Mesenchymal stem cell (in vitro differentiated cells and primary cell): ENCODE measurements around the gene MYCBPAP.

ENCODE experiments used
- DNase-seq: peaks from one replicate; pipeline ENCODE4 v3.0.0-alpha.2; 2013
- H2AFZ ChIP-seq: one replicate; pipeline ENCODE4 v1.6.1; 2013; ENCODE audit warnings: low read depth, mild to moderate bottlenecking, control low read depth, inconsistent platforms, low read length, moderate library complexity
- H2AK5ac ChIP-seq: 2 replicates; pipeline ENCODE4 v1.6.1; 2013; ENCODE audit warnings: low read length, moderate library complexity, mild to moderate bottlenecking, inconsistent platforms; ENCODE audit not compliant: severe bottlenecking
- H2BK120ac ChIP-seq: one replicate; pipeline ENCODE4 v1.6.1; 2013; ENCODE audit warnings: low read depth, mild to moderate bottlenecking, inconsistent platforms, low read length, moderate library complexity
- H2BK12ac ChIP-seq, 2 experiments: one replicate each; pipeline ENCODE4 v1.6.1; 2013; ENCODE audit warnings: inconsistent platforms in 2 of 2, low read length in 2 of 2, mild to moderate bottlenecking in 2 of 2, moderate library complexity in 2 of 2, control low read depth in 1 of 2
- H2BK15ac ChIP-seq: one replicate; pipeline ENCODE4 v1.6.1; 2013; ENCODE audit warnings: mild to moderate bottlenecking, low read depth, inconsistent platforms; ENCODE audit not compliant: poor library complexity, severe bottlenecking
- H2BK5ac ChIP-seq: 2 replicates; pipeline ENCODE4 v1.6.1; 2013; ENCODE audit warnings: low read depth, mild to moderate bottlenecking, low read length, control low read depth, inconsistent platforms; ENCODE audit not compliant: poor library complexity, severe bottlenecking
- H3K14ac ChIP-seq, 2 experiments: one replicate each; pipeline ENCODE4 v1.6.1; 2013; ENCODE audit warnings: inconsistent platforms in 2 of 2, low read length in 2 of 2, control low read depth in 1 of 2, mild to moderate bottlenecking in 1 of 2, moderate library complexity in 1 of 2
- H3K18ac ChIP-seq, 2 experiments: one replicate each; pipeline ENCODE4 v1.6.1; 2013; ENCODE audit warnings: inconsistent platforms in 2 of 2, low read length in 2 of 2, control low read depth in 1 of 2, low read depth in 1 of 2, mild to moderate bottlenecking in 1 of 2
- H3K23ac ChIP-seq, 2 experiments: one replicate each; pipeline ENCODE4 v1.6.1; 2013; ENCODE audit warnings: inconsistent platforms in 2 of 2, low read length in 2 of 2, mild to moderate bottlenecking in 2 of 2, moderate library complexity in 2 of 2, control low read depth in 1 of 2
- H3K27ac ChIP-seq: 2 replicates; pipeline ENCODE4 v1.5.1; 2013; ENCODE audit warnings: mild to moderate bottlenecking, moderate library complexity, low read length, control low read depth, inconsistent platforms; ENCODE audit not compliant: poor library complexity, severe bottlenecking
- H3K27me3 ChIP-seq, 2 experiments: 2 replicates each; pipeline versions ENCODE4 v1.6.1 to v1.7.0; 2013; ENCODE audit warnings: low read length in 2 of 2, mild to moderate bottlenecking in 2 of 2, moderate library complexity in 2 of 2, control low read depth in 1 of 2, inconsistent platforms in 1 of 2; ENCODE audit not compliant: control insufficient read depth in 1 of 2, insufficient read depth in 1 of 2
- H3K36me3 ChIP-seq, 2 experiments: 2 replicates each; pipeline versions ENCODE4 v1.6.1 to v1.7.0; 2013; ENCODE audit warnings: low read length in 2 of 2, control low read depth in 1 of 2, inconsistent platforms in 1 of 2, low read depth in 1 of 2, mild to moderate bottlenecking in 1 of 2; ENCODE audit not compliant: insufficient read depth in 2 of 2, control insufficient read depth in 1 of 2
- H3K4ac ChIP-seq, 2 experiments: one replicate each; pipeline ENCODE4 v1.6.1; 2013; ENCODE audit warnings: inconsistent platforms in 2 of 2, low read length in 2 of 2, mild to moderate bottlenecking in 2 of 2, moderate library complexity in 2 of 2, control low read depth in 1 of 2, low read depth in 1 of 2
- H3K4me1 ChIP-seq: 2 replicates; pipeline ENCODE4 v1.6.1; 2013; ENCODE audit warnings: low read depth, low read length, control low read depth; ENCODE audit not compliant: control insufficient read depth, insufficient read depth
- H3K4me2 ChIP-seq: 2 replicates; pipeline ENCODE4 v1.6.1; 2013; ENCODE audit warnings: low read length, mild to moderate bottlenecking, inconsistent platforms; ENCODE audit not compliant: poor library complexity, severe bottlenecking
- H3K4me3 ChIP-seq, 2 experiments: 2 replicates each; pipeline versions ENCODE4 v1.5.1 to v1.7.0; 2013; ENCODE audit warnings: low read length in 2 of 2, mild to moderate bottlenecking in 2 of 2, control low read depth in 1 of 2, low read depth in 1 of 2; ENCODE audit not compliant: insufficient read depth in 1 of 2
- H3K79me1 ChIP-seq: replicated peaks from 2 replicates; pipeline ENCODE4 v1.6.1; 2013; ENCODE audit warnings: mild to moderate bottlenecking, control low read depth, low read length, inconsistent platforms; ENCODE audit not compliant: poor library complexity, severe bottlenecking
- H3K9ac ChIP-seq: 2 replicates; pipeline ENCODE4 v1.7.0; 2013; ENCODE audit warnings: mild to moderate bottlenecking, low read length, moderate library complexity
- H3K9me3 ChIP-seq: 2 replicates; pipeline ENCODE4 v1.7.0; 2013; ENCODE audit warnings: mild to moderate bottlenecking, low read length; ENCODE audit not compliant: control insufficient read depth
- H4K8ac ChIP-seq: one replicate; pipeline ENCODE4 v1.6.1; 2013; ENCODE audit warnings: inconsistent platforms, mild to moderate bottlenecking, low read length, moderate library complexity
- H4K91ac ChIP-seq: one replicate; pipeline ENCODE4 v1.6.1; 2013; ENCODE audit warnings: mild to moderate bottlenecking, low read length, inconsistent platforms
- WGBS: methylation state at CpG from one replicate; pipeline ENCODE4 v1.1.7; 2013; ENCODE audit warnings: mixed read lengths; 5-methylcytosine and 5-hydroxymethylcytosine counted together

The MYCBPAP gene

DNA sequence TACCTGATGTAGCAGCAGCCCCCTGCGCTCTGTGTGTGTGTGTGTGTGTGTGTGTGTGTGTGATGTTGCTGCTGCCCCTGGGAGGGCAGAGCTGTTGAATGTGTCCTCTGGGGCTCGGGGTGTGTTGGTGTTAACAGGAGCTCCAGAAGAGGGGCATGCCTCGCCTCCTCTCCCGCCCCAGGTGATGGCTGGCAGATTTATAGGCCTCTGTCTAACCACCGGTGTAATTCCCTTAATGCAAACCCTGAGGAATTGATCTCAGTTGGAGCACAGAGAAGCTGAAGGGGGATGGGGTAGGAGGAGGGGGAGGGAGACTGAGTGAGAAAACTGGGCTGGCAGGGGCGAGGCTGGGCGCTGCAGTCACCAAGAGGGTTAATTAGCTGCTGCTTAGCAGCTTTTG, 62.3 kb downstream of the MYCBPAP start:
- 50% methylated on average over 7 of the region's 7 CpGs for WGBS
- no peak overlapping the region for H2BK15ac ChIP-seq
- H4K91ac ChIP-seq: no peak overlapping the region
- no peak overlapping the region for H4K8ac ChIP-seq
- no peak overlapping the region for H3K27ac ChIP-seq
- no peaks in the 10 kb centered on the region for H3K4me1 ChIP-seq
- no peaks in the 10 kb centered on the region for H3K9me3 ChIP-seq
- no peak overlapping the region for H3K4me3 ChIP-seq
- no peaks in the 10 kb centered on the region for H3K79me1 ChIP-seq
- no peaks in the 10 kb centered on the region for H3K36me3 ChIP-seq
- peaks cover 13 to 58% of the 10 kb centered on the region in 2 experiments for H3K27me3 ChIP-seq
- no peak overlapping the region for H2AK5ac ChIP-seq
- no peak overlapping the region for H3K23ac ChIP-seq
- no peak overlapping the region for H2BK12ac ChIP-seq
- peak overlapping the region in 1 of 2 experiments; percentile 68 for H3K18ac ChIP-seq
- no peak overlapping the region for H2BK5ac ChIP-seq
- DNase-seq: no peak
- no peak overlapping the region for H3K4me2 ChIP-seq
- no peak overlapping the region for H3K14ac ChIP-seq
- H2BK120ac ChIP-seq: no peak overlapping the region
- no peak overlapping the region for H3K4ac ChIP-seq
- no peak overlapping the region for H2AFZ ChIP-seq
- no peak overlapping the region for H3K9ac ChIP-seq

DNA sequence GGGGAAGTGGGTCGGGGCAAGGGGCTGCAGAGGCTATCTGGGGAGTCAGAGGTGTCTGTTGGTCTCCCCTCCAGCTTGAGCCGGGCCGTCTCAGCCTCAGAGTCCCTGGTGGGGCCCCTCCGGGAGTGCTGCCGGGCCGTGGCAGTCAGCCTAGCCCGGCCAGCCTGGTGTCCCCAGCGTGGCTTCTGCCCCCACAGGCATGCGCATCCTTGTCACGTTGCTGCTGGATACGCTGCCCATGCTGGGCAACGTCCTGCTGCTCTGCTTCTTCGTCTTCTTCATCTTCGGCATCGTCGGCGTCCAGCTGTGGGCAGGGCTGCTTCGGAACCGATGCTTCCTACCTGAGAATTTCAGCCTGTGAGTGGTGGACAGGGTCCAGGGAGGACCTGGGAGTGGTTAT, 63.4 kb downstream of the MYCBPAP start:
- H3K27ac ChIP-seq: no peak overlapping the region
- no peak for DNase-seq
- no peaks in the 10 kb centered on the region for H3K4me1 ChIP-seq
- no peak overlapping the region for H3K4me3 ChIP-seq
- no peak overlapping the region for H2BK15ac ChIP-seq
- H3K36me3 ChIP-seq: no peaks in the 10 kb centered on the region
- no peak overlapping the region for H2BK12ac ChIP-seq
- no peaks in the 10 kb centered on the region for H3K79me1 ChIP-seq
- H3K14ac ChIP-seq: no peak overlapping the region
- no peak overlapping the region for H3K23ac ChIP-seq
- H3K27me3 ChIP-seq: peaks cover 11 to 50% of the 10 kb centered on the region in 2 experiments
- no peaks in the 10 kb centered on the region for H3K9me3 ChIP-seq
- H2AFZ ChIP-seq: no peak overlapping the region
- H2BK120ac ChIP-seq: no peak overlapping the region
- H2BK5ac ChIP-seq: no peak overlapping the region
- no peak overlapping the region for H3K4me2 ChIP-seq
- H4K8ac ChIP-seq: no peak overlapping the region
- H3K9ac ChIP-seq: no peak overlapping the region
- H3K18ac ChIP-seq: no peak overlapping the region
- no peak overlapping the region for H2AK5ac ChIP-seq
- no peak overlapping the region for H4K91ac ChIP-seq
- no peak overlapping the region for H3K4ac ChIP-seq
- 92% methylated on average over 18 of the region's 19 CpGs for WGBS

DNA sequence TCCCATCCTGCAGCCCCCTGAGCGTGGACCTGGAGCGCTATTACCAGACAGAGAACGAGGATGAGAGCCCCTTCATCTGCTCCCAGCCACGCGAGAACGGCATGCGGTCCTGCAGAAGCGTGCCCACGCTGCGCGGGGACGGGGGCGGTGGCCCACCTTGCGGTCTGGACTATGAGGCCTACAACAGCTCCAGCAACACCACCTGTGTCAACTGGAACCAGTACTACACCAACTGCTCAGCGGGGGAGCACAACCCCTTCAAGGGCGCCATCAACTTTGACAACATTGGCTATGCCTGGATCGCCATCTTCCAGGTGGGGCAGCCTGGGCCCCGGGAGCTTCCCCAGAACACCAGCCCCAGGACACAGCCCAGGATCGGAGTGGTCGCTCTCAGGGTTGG, 64.3 kb downstream of the MYCBPAP start:
- H2AK5ac ChIP-seq: no peak overlapping the region
- H2BK12ac ChIP-seq: no peak overlapping the region
- no peak overlapping the region for H3K14ac ChIP-seq
- H3K36me3 ChIP-seq: no peaks in the 10 kb centered on the region
- no peak overlapping the region for H2AFZ ChIP-seq
- H3K23ac ChIP-seq: no peak overlapping the region
- H2BK120ac ChIP-seq: no peak overlapping the region
- no peak overlapping the region for H3K9ac ChIP-seq
- WGBS: 94% methylated on average over 20 of the region's 20 CpGs
- H3K4me1 ChIP-seq: peaks cover under 1% of the 10 kb centered on the region
- no peaks in the 10 kb centered on the region for H3K79me1 ChIP-seq
- no peak overlapping the region for H3K18ac ChIP-seq
- H3K27ac ChIP-seq: no peak overlapping the region
- H3K27me3 ChIP-seq: peaks cover 8 to 48% of the 10 kb centered on the region in 2 experiments
- no peak overlapping the region for H2BK15ac ChIP-seq
- no peak overlapping the region for H2BK5ac ChIP-seq
- H4K8ac ChIP-seq: no peak overlapping the region
- no peak for DNase-seq
- H3K9me3 ChIP-seq: no peaks in the 10 kb centered on the region
- no peak overlapping the region for H3K4me2 ChIP-seq
- no peak overlapping the region for H3K4ac ChIP-seq
- no peak overlapping the region for H3K4me3 ChIP-seq
- H4K91ac ChIP-seq: no peak overlapping the region

DNA sequence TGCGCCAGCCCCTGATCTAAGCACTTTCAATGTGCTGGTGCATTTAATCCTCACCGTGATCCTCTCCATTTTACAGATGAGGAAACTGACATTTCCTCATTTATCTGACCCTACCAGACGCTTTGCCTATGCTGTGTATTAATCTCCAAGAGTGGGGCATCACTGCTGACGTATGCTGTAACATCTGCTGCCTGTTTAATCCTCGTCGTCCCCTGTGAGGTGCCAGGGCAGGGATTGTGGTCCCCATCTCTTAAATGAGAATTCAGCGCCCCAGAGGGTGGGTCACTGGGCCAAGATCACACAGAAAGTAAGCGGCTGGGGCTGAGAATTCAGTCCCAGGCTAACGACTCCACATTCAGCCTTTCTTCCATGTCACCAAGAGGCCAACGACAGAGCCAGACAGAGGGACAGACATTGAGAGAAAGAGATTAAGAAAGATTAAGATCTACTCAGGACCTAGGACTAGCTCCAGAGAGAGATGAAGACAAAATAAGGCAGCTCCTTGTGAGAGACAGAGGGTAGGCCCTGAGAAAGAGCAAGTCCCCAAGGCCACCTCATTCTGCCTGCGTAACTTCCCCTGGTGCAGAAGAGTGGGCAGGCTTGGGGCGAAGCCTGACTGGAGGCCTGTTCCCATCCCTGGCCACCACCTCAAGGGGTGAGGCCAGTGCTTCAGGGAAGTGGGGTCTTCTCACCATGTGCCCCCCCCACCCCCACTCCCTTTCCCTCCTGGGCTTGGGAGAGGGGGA, 65.8 kb downstream of the MYCBPAP start:
- WGBS: 82% methylated on average over 12 of the region's 12 CpGs
- H3K79me1 ChIP-seq: no peaks in the 10 kb centered on the region
- no peak overlapping the region for H3K9ac ChIP-seq
- no peak overlapping the region for H3K14ac ChIP-seq
- H2AK5ac ChIP-seq: no peak overlapping the region
- no peaks in the 10 kb centered on the region for H3K9me3 ChIP-seq
- H4K8ac ChIP-seq: no peak overlapping the region
- DNase-seq: no peak
- H3K27ac ChIP-seq: no peak overlapping the region
- H3K4me1 ChIP-seq: peaks cover 5% of the 10 kb centered on the region
- peaks cover 8 to 55% of the 10 kb centered on the region in 2 experiments for H3K27me3 ChIP-seq
- H2BK12ac ChIP-seq: no peak overlapping the region
- no peak overlapping the region for H2BK15ac ChIP-seq
- H3K4me3 ChIP-seq: no peak overlapping the region
- no peak overlapping the region for H3K4me2 ChIP-seq
- H2BK5ac ChIP-seq: no peak overlapping the region
- H3K4ac ChIP-seq: no peak overlapping the region
- H3K18ac ChIP-seq: no peak overlapping the region
- no peaks in the 10 kb centered on the region for H3K36me3 ChIP-seq
- H4K91ac ChIP-seq: no peak overlapping the region
- H2AFZ ChIP-seq: no peak overlapping the region
- H2BK120ac ChIP-seq: no peak overlapping the region
- H3K23ac ChIP-seq: no peak overlapping the region
